Dendritic cell treated with granulocyte-macrophage colony-stimulating factor and Interleukin-4, amounts not matched to agents 40 ng/mL and 50 ng/mL, for 4 days (primary cell): Measurements from ENCODE around the gene TEC.
A peak's percentile ranks its signal among the peaks of the same experiment; 100 is the strongest.
"Not testable (repeated sequence)": the region's sequence is repeated elsewhere in the genome, so short reads cannot be mapped to it uniquely, and the experiment has no call there.

Experiments
- H3K27ac Mint-ChIP-seq: one replicate; pipeline ENCODE4 v1.8.0; 2022; ENCODE audit warnings: mild to moderate bottlenecking, mixed read lengths
- H3K27me3 Mint-ChIP-seq: one replicate; pipeline ENCODE4 v1.8.0; 2022; ENCODE audit warnings: mild to moderate bottlenecking, mixed read lengths
- H3K36me3 Mint-ChIP-seq: one replicate; pipeline ENCODE4 v1.8.0; 2022; ENCODE audit warnings: low read depth, mixed read lengths
- H3K4me1 Mint-ChIP-seq: one replicate; pipeline ENCODE4 v1.8.0; 2022; ENCODE audit warnings: low read depth, mixed read lengths
- H3K4me3 Mint-ChIP-seq: one replicate; pipeline ENCODE4 v1.8.0; 2022; ENCODE audit warnings: mild to moderate bottlenecking, moderate library complexity, mixed read lengths
- H3K9me3 Mint-ChIP-seq: one replicate; pipeline ENCODE4 v1.8.0; 2022; ENCODE audit warnings: mixed read lengths
- intact Hi-C: fragments of 100-400 bp; cut with micrococcal nuclease; formaldehyde crosslinking; loops from one replicate; pipeline ENCODE4 v1.15.0; 2022

TEC gene

GRCh38 chr4:48193921-48194468, 75.6 kb downstream of the TEC start:
- Mint-ChIP-seq H3K4me3 (no peak overlapping the region), H3K4me1 (peaks cover 38% of the 10 kb centered on the region), H3K36me3 (no peaks in the 10 kb centered on the region), H3K27me3 (no peaks in the 10 kb centered on the region), H3K27ac (no peak overlapping the region), H3K9me3 (no peaks in the 10 kb centered on the region)
- intact Hi-C loops, result no loop called here

- Mint-ChIP-seq H3K27me3 (no peaks in the 10 kb centered on the region), H3K36me3 (no peaks in the 10 kb centered on the region), H3K27ac (peak overlapping the region; percentile 30), H3K4me1 (peaks cover 38% of the 10 kb centered on the region), H3K9me3 (no peaks in the 10 kb centered on the region), H3K4me3 (no peak overlapping the region)
- intact Hi-C loops, result no loop called here
Measured at GRCh38 chr4:48193096-48193836, 76.4 kb downstream of the TEC start.

GRCh38 chr4:48191758-48192157, 77.9 kb downstream of the TEC start:
- intact Hi-C loops, result no loop called here
- peaks cover 43% of the 10 kb centered on the region for H3K4me1 Mint-ChIP-seq
- no peaks in the 10 kb centered on the region for H3K36me3 Mint-ChIP-seq
- H3K9me3 Mint-ChIP-seq, result no peaks in the 10 kb centered on the region
- H3K4me3 Mint-ChIP-seq, result no peak overlapping the region
- H3K27ac Mint-ChIP-seq, result no peak overlapping the region
- no peaks in the 10 kb centered on the region for H3K27me3 Mint-ChIP-seq

GRCh38 chr4:48190839-48191238, 78.8 kb downstream of the TEC start:
- H3K4me1 Mint-ChIP-seq, result peaks cover 39% of the 10 kb centered on the region
- no peaks in the 10 kb centered on the region for H3K27me3 Mint-ChIP-seq
- no peaks in the 10 kb centered on the region for H3K9me3 Mint-ChIP-seq
- H3K36me3 Mint-ChIP-seq, result peaks cover 6% of the 10 kb centered on the region
- H3K4me3 Mint-ChIP-seq, result no peak overlapping the region
- H3K27ac Mint-ChIP-seq, result no peak overlapping the region
- intact Hi-C loops, result no loop called here

- Mint-ChIP-seq H3K4me1 (peaks cover 29% of the 10 kb centered on the region), H3K9me3 (no peaks in the 10 kb centered on the region)
- intact Hi-C loops, result no loop called here
Measured at GRCh38 chr4:48189731-48190130, 79.9 kb downstream of the TEC start.

GRCh38 chr4:48188390-48188789, 81.2 kb downstream of the TEC start:
- intact Hi-C loops, result no loop called here
- Mint-ChIP-seq H3K36me3 (peaks cover 6% of the 10 kb centered on the region), H3K27me3 (no peaks in the 10 kb centered on the region), H3K4me1 (peaks cover 15% of the 10 kb centered on the region), H3K9me3 (no peaks in the 10 kb centered on the region), H3K4me3 (no peak overlapping the region), H3K27ac (no peak overlapping the region)

More at GRCh38 chr4:48189731-48190130, 79.9 kb downstream of the TEC start:
- Mint-ChIP-seq H3K36me3 (peaks cover 6% of the 10 kb centered on the region), H3K27ac (no peak overlapping the region), H3K4me3 (no peak overlapping the region), H3K27me3 (no peaks in the 10 kb centered on the region)

GRCh38 chr4:48187813-48188212, 81.8 kb downstream of the TEC start:
- H3K9me3 Mint-ChIP-seq, result no peaks in the 10 kb centered on the region

GRCh38 chr4:48187066-48187465, 82.6 kb downstream of the TEC start:
- H3K4me3 Mint-ChIP-seq, H3K9me3 Mint-ChIP-seq, intact Hi-C loops, H3K27ac Mint-ChIP-seq, H3K36me3 Mint-ChIP-seq, H3K27me3 Mint-ChIP-seq: not testable (repeated sequence)
- peaks cover 13% of the 10 kb centered on the region for H3K4me1 Mint-ChIP-seq

More at GRCh38 chr4:48187813-48188212, 81.8 kb downstream of the TEC start:
- no peak overlapping the region for H3K4me3 Mint-ChIP-seq
- peaks cover 6% of the 10 kb centered on the region for H3K36me3 Mint-ChIP-seq
- H3K27me3 Mint-ChIP-seq, result no peaks in the 10 kb centered on the region
- intact Hi-C loops, result no loop called here
- H3K4me1 Mint-ChIP-seq, result peaks cover 11% of the 10 kb centered on the region
- no peak overlapping the region for H3K27ac Mint-ChIP-seq

- intact Hi-C loops, H3K27me3 Mint-ChIP-seq, H3K9me3 Mint-ChIP-seq, H3K27ac Mint-ChIP-seq, H3K36me3 Mint-ChIP-seq, H3K4me3 Mint-ChIP-seq: not testable (repeated sequence)
- H3K4me1 Mint-ChIP-seq, result peaks cover 20% of the 10 kb centered on the region
Measured at GRCh38 chr4:48186394-48186793, 83.2 kb downstream of the TEC start.

GRCh38 chr4:48184882-48185281, 84.8 kb downstream of the TEC start:
- H3K4me1 Mint-ChIP-seq, result peaks cover 34% of the 10 kb centered on the region
- H3K4me3 Mint-ChIP-seq, result no peak overlapping the region
- H3K9me3 Mint-ChIP-seq, result no peaks in the 10 kb centered on the region
- no peak overlapping the region for H3K27ac Mint-ChIP-seq
- no peaks in the 10 kb centered on the region for H3K27me3 Mint-ChIP-seq
- intact Hi-C loops, result no loop called here
- H3K36me3 Mint-ChIP-seq, result peaks cover 6% of the 10 kb centered on the region

- Mint-ChIP-seq H3K27ac (no peak overlapping the region), H3K9me3 (no peaks in the 10 kb centered on the region), H3K4me3 (no peak overlapping the region), H3K27me3 (no peaks in the 10 kb centered on the region), H3K4me1 (peaks cover 23% of the 10 kb centered on the region), H3K36me3 (peaks cover 8% of the 10 kb centered on the region)
- intact Hi-C loops, result no loop called here
Measured at GRCh38 chr4:48180234-48180633, 89.4 kb downstream of the TEC start.

- Mint-ChIP-seq H3K27me3 (no peaks in the 10 kb centered on the region), H3K27ac (no peak overlapping the region), H3K36me3 (peaks cover 13% of the 10 kb centered on the region), H3K4me3 (no peak overlapping the region), H3K9me3 (no peaks in the 10 kb centered on the region), H3K4me1 (peaks cover 26% of the 10 kb centered on the region)
- intact Hi-C loops, result no loop called here
Measured at GRCh38 chr4:48178931-48179330, 90.7 kb downstream of the TEC start.

- Mint-ChIP-seq H3K36me3 (peaks cover 13% of the 10 kb centered on the region), H3K27me3 (no peaks in the 10 kb centered on the region), H3K4me1 (peaks cover 24% of the 10 kb centered on the region), H3K4me3 (no peak overlapping the region), H3K27ac (no peak overlapping the region), H3K9me3 (no peaks in the 10 kb centered on the region)
- intact Hi-C loops, result no loop called here
Measured at GRCh38 chr4:48175806-48176205, 93.8 kb downstream of the TEC start.

GRCh38 chr4:48175328-48175727, 94.3 kb downstream of the TEC start:
- intact Hi-C loops, result no loop called here
- Mint-ChIP-seq H3K27ac (no peak overlapping the region), H3K4me1 (peaks cover 19% of the 10 kb centered on the region), H3K36me3 (peaks cover 13% of the 10 kb centered on the region), H3K9me3 (no peaks in the 10 kb centered on the region), H3K4me3 (no peak overlapping the region), H3K27me3 (no peaks in the 10 kb centered on the region)
